ENCODE data around the gene ATP12A.

ATP12A gene

DNA sequence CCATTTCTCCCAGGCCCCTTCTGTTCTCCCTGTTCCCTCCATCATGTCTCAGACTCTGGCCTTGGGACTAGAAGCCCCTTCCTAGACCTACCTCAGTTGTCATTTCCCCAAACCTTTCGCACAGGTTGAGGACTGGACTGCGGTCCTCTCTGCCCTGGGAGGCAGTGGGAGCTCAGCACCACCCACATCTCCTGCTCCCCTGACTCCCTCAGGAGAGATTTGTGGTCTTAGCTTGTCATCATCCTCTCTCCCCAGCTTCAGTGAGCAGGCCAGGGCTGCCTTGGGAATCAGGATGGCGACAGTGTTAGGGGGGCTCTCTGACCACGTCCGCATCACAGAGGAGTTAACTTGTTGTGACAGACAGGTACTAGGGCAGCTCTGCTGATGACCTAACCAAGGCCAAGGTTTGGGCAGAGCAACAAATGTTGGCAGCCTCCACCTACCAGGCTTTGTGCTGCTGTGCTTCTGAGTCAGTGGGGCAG lies 58.2 kb downstream of the ATP12A start:
- no peak for DNase-seq

DNA sequence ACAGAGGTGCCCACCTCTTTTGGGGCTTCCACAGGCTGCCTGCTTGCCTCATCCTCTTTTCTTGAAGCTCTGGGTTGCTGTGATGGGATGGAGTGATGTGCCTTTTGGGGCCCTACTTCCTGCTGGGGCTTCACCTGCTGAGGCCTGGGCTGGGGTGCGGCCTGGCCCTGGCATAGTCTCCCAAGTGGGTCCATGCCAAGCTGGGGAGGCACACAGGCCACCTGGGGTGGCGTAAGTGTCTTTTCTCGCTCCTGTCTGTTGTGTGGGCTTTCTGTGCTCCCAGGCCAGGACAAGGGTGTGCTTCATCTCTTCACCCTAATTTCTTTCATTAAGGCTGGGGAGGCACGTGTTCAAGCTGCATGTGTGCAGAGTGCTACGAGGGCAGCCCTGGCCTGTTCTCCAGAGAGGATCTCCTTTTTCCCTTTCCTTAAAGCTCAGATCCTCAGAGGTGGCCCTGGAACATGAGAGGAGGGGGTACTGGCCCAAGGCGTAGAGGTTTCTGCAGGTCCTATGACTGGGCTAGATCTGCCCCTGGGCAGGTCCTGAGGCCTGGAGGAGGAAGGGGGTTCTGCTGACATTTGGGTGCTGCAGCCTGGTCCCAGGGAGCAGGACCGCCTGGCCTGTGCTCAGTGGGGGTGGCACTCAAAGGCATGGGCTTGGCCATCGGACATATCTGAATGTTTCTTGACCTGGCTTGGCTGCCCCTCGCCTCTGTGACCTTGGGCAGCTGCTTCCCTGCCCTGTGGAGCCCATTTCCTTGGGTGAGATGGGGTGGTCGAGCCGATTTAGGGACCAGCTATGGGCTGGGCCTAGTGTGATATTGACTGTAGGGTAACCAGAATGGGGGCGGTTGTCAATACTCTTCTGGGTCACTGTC lies 60.0 kb downstream of the ATP12A start:
- DNase-seq = no peak

DNA sequence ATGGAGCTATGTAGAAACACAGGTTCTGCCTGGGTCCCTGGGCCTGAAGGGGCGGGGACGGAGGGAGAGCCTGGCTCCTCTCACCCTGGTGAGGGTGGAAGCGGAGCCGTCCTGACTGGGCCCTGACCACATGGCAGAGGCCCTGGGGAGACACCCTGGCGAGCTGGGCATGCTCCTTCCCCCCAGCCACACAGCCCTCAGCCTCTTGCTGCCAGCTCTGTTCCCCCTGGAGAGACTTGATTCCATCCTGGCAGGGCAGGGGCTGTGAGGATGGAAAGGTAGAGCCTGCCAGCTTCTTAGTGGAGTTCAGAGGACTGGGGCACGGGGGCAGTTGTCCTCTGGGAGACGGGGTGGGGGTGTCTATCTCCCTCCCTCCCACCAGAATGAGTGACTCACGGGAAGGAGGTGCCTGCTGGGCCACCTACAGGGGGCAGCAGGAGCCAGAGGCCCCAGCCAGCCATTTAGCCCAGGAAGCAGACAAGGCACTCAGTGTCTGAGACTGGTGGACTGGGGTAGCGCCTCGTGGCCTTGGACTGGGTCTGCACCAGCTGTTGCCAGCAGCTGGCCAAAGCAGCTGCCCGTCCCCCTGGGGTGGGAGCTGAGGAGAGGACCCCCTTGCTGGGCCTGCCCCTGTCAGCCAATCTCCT lies 60.9 kb downstream of the ATP12A start:
- no peak for DNase-seq

- DNase-seq = no peak
Observed at GRCh38 chr13:24741791-24742190, 61.6 kb downstream of the ATP12A start.

DNA sequence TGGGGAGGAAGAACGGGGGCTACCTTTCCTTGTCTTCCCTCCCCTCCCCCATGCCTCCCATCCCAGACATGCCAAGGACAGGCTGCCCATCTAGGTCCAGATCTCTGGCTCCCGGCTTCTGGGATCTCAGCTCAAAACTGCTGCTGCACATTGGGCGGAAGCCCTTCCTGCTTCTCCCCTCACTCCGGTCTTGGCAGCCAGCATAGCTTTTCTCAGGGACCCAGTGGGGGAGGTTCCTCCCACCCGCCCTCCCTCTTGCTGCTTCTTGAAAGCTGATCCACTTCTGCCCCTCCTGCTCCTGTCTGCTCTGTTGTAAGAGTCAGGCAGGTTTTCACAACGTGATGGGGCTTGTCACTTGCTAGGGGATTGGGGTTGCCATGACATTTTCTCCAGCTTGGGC lies 62.1 kb downstream of the ATP12A start:
- no peak for DNase-seq

DNA sequence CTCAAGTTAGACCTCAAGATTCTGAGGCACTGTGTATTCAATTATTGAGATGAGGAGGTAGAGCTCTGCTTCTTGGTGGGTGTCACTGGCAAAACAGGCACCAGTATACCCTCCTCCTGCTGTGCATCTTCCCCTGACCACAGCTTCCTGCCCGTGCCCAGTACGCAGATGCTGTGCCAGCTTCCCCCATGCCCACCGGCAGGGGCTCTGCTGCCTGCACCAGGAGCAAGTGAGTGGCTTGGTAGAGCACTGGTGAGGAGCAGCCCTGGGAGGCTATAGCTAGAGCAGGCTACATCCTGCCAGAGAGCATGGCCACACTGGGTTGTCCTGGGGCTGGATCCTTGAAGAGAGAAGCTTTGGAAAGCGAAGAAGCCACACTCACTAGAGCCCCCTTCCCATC lies 62.8 kb downstream of the ATP12A start:
- DNase-seq = no peak

- DNase-seq = no peak
Observed at GRCh38 chr13:24744247-24744646, 64.0 kb downstream of the ATP12A start.

- no peak for DNase-seq
Observed at GRCh38 chr13:24745516-24745860, 65.3 kb downstream of the ATP12A start.

- no peak for DNase-seq
Observed at GRCh38 chr13:24745861-24746617, 65.8 kb downstream of the ATP12A start.

- DNase-seq = no peak
Observed at GRCh38 chr13:24746618-24747247, 66.5 kb downstream of the ATP12A start.

GRCh38 chr13:24747248-24748060 lies 67.2 kb downstream of the ATP12A start:
- no peak for DNase-seq

DNA sequence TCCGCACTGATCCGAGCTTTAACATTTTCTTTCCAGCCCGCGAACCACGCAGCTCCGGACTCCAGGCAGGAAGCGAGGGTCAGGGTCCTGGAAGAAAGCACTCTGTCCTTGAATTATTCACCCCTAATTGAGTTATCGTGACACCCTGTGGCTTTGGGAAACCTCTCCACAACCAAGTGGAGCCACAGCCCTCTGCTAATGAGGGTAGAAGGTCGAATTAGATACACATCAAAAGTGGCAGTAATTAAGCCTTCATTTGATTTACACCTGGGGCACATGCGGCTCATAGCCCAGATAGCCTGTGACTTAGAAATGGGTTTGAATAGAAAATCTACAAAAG lies 67.8 kb downstream of the ATP12A start:
- DNase-seq = no peak

DNA sequence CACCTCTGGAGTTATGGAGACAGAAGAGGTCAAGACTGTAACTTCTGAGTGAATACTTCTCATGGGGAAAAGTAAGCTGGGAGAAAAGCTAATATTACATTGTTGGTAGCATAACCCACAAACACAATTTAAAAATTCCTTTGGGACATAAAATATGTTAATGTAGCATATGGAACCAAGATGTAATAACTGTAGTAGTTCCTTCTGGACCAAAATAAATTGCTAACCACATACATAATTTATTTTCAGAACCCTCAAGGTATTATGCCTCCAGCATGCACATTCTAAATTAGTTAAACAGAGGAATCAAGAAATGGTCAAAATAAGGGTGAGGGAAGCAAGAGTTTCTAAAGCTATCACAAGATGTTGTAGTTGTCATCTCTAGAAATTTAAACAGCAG lies 79.0 kb downstream of the ATP12A start:
- no peak for DNase-seq

Measured in inflammatory macrophage treated with lipopolysaccharide for 1 hour (primary cell).